ENCODE results near the gene URB1.

The URB1 gene

GRCh38 chr21:32366191-32366590 is 26.6 kb downstream of the URB1 start:
- Mint-ChIP-seq H3K36me3 (ENCODE audit: low read depth) (peaks cover 57% of the 10 kb centered on the region), H3K27ac (no peak overlapping the region), H3K4me3 (no peak overlapping the region), H3K27me3 (ENCODE audit: low read depth) (no peaks in the 10 kb centered on the region), H3K9me3 (no peaks in the 10 kb centered on the region), H3K4me1 (peaks cover 21% of the 10 kb centered on the region)
- TF ChIP-seq, protein P1, sequence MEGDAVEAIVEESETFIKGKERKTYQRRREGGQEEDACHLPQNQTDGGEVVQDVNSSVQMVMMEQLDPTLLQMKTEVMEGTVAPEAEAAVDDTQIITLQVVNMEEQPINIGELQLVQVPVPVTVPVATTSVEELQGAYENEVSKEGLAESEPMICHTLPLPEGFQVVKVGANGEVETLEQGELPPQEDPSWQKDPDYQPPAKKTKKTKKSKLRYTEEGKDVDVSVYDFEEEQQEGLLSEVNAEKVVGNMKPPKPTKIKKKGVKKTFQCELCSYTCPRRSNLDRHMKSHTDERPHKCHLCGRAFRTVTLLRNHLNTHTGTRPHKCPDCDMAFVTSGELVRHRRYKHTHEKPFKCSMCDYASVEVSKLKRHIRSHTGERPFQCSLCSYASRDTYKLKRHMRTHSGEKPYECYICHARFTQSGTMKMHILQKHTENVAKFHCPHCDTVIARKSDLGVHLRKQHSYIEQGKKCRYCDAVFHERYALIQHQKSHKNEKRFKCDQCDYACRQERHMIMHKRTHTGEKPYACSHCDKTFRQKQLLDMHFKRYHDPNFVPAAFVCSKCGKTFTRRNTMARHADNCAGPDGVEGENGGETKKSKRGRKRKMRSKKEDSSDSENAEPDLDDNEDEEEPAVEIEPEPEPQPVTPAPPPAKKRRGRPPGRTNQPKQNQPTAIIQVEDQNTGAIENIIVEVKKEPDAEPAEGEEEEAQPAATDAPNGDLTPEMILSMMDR (IDR thresholded peaks at IDR 0.05; ENCODE audit: unreplicated experiment in 3 of 3): no peak

GRCh38 chr21:32364796-32365195 is 28.0 kb downstream of the URB1 start:
- H3K9me3 Mint-ChIP-seq: no peaks in the 10 kb centered on the region
- peaks cover 65% of the 10 kb centered on the region for H3K36me3 Mint-ChIP-seq (ENCODE audit: low read depth)
- no peaks in the 10 kb centered on the region for H3K27me3 Mint-ChIP-seq (ENCODE audit: low read depth)
- H3K4me1 Mint-ChIP-seq: peaks cover 17% of the 10 kb centered on the region
- H3K27ac Mint-ChIP-seq: peak overlapping the region; percentile 84 to 98 (median 94)
- TF ChIP-seq, protein P1 (IDR thresholded peaks at IDR 0.05; ENCODE audit: unreplicated experiment in 3 of 3): no peak
- no peak overlapping the region for H3K4me3 Mint-ChIP-seq

DNA sequence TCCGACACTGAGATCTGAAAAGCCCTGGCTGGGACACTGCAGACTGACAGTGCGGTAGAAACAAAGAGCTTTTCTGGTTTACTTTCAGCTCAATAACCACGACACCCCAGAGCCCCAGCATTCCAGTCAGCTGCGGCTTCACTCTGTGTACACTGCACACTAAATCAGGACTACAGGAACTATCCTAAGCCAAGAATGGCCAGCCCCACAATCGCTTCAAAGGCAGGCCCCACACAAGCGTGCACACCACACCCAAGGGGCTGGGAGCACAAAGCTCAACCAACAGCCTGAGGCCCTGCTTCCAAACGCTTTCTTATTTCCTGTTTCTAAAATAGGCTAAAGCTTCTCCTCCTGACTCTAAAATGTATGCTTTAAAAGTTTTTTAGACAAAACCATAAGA is 28.4 kb downstream of the URB1 start:
- Mint-ChIP-seq H3K36me3 (ENCODE audit: low read depth) (peaks cover 69% of the 10 kb centered on the region), H3K9me3 (no peaks in the 10 kb centered on the region), H3K4me3 (no peak overlapping the region), H3K27ac (peak overlapping the region; percentile 84 to 98 (median 94)), H3K4me1 (peaks cover 17% of the 10 kb centered on the region), H3K27me3 (ENCODE audit: low read depth) (no peaks in the 10 kb centered on the region)
- TF ChIP-seq, protein P1 (IDR thresholded peaks at IDR 0.05; ENCODE audit: unreplicated experiment in 3 of 3): no peak

DNA sequence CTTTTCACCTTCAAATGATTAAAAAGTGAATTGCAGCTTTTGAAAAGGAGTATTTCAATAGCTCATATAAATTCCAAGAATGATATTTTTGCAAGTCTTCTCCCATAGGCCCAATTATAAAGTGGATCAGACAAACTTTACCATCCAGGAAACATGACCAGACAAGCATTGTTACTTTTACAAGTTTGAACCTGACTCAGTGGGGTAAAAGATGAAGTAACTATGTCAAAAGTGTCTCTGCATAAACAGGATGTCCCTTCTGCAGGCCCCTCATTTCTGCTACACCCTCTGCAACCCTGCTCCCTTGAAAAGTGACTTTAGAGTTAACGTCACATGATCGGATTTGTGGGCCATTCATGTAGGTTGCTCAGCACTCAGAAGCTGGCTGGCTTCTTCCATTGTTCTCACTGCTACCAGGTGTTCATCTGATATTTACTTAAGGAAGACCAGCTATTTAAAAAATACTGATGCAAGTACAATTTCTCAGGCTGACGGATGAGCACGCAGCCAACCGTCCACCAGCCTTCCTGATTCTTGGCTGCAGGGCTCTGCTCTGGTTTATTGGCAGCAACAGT is 32.3 kb downstream of the URB1 start:
- H3K9me3 Mint-ChIP-seq: no peaks in the 10 kb centered on the region
- H3K4me3 Mint-ChIP-seq: no peak overlapping the region
- peaks cover 8% of the 10 kb centered on the region for H3K4me1 Mint-ChIP-seq
- TF ChIP-seq, protein P1 (IDR thresholded peaks at IDR 0.05; ENCODE audit: unreplicated experiment in 3 of 3): no peak
- H3K27me3 Mint-ChIP-seq (ENCODE audit: low read depth): no peaks in the 10 kb centered on the region
- peaks cover 62% of the 10 kb centered on the region for H3K36me3 Mint-ChIP-seq (ENCODE audit: low read depth)
- peak overlapping the region in 1 of 3 experiments; percentile 44 for H3K27ac Mint-ChIP-seq

GRCh38 chr21:32359719-32360260 is 33.0 kb downstream of the URB1 start:
- H3K4me1 Mint-ChIP-seq: peaks cover 7% of the 10 kb centered on the region
- H3K27me3 Mint-ChIP-seq (ENCODE audit: low read depth): no peaks in the 10 kb centered on the region
- H3K4me3 Mint-ChIP-seq: no peak overlapping the region
- TF ChIP-seq, protein P1 (IDR thresholded peaks at IDR 0.05; ENCODE audit: unreplicated experiment in 3 of 3): no peak
- peak overlapping the region in 1 of 3 experiments; percentile 44 for H3K27ac Mint-ChIP-seq
- no peaks in the 10 kb centered on the region for H3K9me3 Mint-ChIP-seq
- peaks cover 65% of the 10 kb centered on the region for H3K36me3 Mint-ChIP-seq (ENCODE audit: low read depth)

- H3K27me3 Mint-ChIP-seq (ENCODE audit: low read depth): no peaks in the 10 kb centered on the region
- TF ChIP-seq, protein P1 (IDR thresholded peaks at IDR 0.05; ENCODE audit: unreplicated experiment in 3 of 3): no peak
- H3K4me3 Mint-ChIP-seq: no peak overlapping the region
- no peaks in the 10 kb centered on the region for H3K4me1 Mint-ChIP-seq
- H3K9me3 Mint-ChIP-seq: no peaks in the 10 kb centered on the region
- H3K36me3 Mint-ChIP-seq (ENCODE audit: low read depth): peaks cover 74% of the 10 kb centered on the region
- no peak overlapping the region for H3K27ac Mint-ChIP-seq
Observed at GRCh38 chr21:32356874-32357395, 35.9 kb downstream of the URB1 start.
